ENCODE results near the gene COL18A1. TPM values are rescaled to one million over a fixed set of nuclear protein-coding genes. Genes with fewer than 3 reads are reported as not detected.
"Not testable (repeated sequence)": the region's sequence is repeated elsewhere in the genome, so short reads cannot be mapped to it uniquely, and the experiment has no call there.

COL18A1 gene
- polyA plus RNA-seq, 4 donors, result 57.4 to 211 (median 114) TPM

- DNase-seq (ENCODE audit: low read depth in 4 of 4, low spot score in 3 of 4), result not testable (repeated sequence)
Measured at GRCh38 chr21:45501081-45502005, 96.4 kb downstream of the COL18A1 start.

GRCh38 chr21:45502006-45502345 lies 97.0 kb downstream of the COL18A1 start:
- DNase-seq (ENCODE audit: low read depth in 4 of 4, low spot score in 3 of 4), result no peak

GRCh38 chr21:45502600-45502999 lies 97.6 kb downstream of the COL18A1 start:
- no peak for DNase-seq (ENCODE audit: low read depth in 4 of 4, low spot score in 3 of 4)

GRCh38 chr21:45503226-45503625 lies 98.3 kb downstream of the COL18A1 start:
- not testable (repeated sequence) for DNase-seq (ENCODE audit: low read depth in 4 of 4, low spot score in 3 of 4)

GRCh38 chr21:45504021-45504515 lies 99.1 kb downstream of the COL18A1 start:
- no peak for DNase-seq (ENCODE audit: low read depth in 4 of 4, low spot score in 3 of 4)

- DNase-seq (ENCODE audit: low read depth in 4 of 4, low spot score in 3 of 4), result no peak
Measured at GRCh38 chr21:45504516-45505415, 99.8 kb downstream of the COL18A1 start.

- no peak for DNase-seq (ENCODE audit: low read depth in 4 of 4, low spot score in 3 of 4)
Measured at GRCh38 chr21:45505416-45506021, 100.6 kb downstream of the COL18A1 start.

GRCh38 chr21:45506241-45506817 lies 101.4 kb downstream of the COL18A1 start:
- DNase-seq (ENCODE audit: low read depth in 4 of 4, low spot score in 3 of 4), result no peak

GRCh38 chr21:45506836-45507522 lies 102.0 kb downstream of the COL18A1 start:
- DNase-seq (ENCODE audit: low read depth in 4 of 4, low spot score in 3 of 4), result no peak

- DNase-seq (ENCODE audit: low read depth in 4 of 4, low spot score in 3 of 4), result no peak
Measured at GRCh38 chr21:45507523-45507875, 102.5 kb downstream of the COL18A1 start.

- no peak for DNase-seq (ENCODE audit: low read depth in 4 of 4, low spot score in 3 of 4)
Measured at GRCh38 chr21:45507888-45508508, 103.0 kb downstream of the COL18A1 start.

- DNase-seq (ENCODE audit: low read depth in 4 of 4, low spot score in 3 of 4), result no peak
Measured at GRCh38 chr21:45508607-45509565, 103.9 kb downstream of the COL18A1 start.

- DNase-seq (ENCODE audit: low read depth in 4 of 4, low spot score in 3 of 4), result no peak
Measured at GRCh38 chr21:45509566-45510465, 104.9 kb downstream of the COL18A1 start.

- DNase-seq (ENCODE audit: low read depth in 4 of 4, low spot score in 3 of 4), result no peak
Measured at GRCh38 chr21:45510466-45510955, 105.5 kb downstream of the COL18A1 start.

- no peak for DNase-seq (ENCODE audit: low read depth in 4 of 4, low spot score in 3 of 4)
Measured at GRCh38 chr21:45511007-45511406, 106.0 kb downstream of the COL18A1 start.

- no peak for DNase-seq (ENCODE audit: low read depth in 4 of 4, low spot score in 3 of 4)
Measured at GRCh38 chr21:45511661-45512431, 106.9 kb downstream of the COL18A1 start.
